Measurements from ENCODE around the gene TTF2.

DNA sequence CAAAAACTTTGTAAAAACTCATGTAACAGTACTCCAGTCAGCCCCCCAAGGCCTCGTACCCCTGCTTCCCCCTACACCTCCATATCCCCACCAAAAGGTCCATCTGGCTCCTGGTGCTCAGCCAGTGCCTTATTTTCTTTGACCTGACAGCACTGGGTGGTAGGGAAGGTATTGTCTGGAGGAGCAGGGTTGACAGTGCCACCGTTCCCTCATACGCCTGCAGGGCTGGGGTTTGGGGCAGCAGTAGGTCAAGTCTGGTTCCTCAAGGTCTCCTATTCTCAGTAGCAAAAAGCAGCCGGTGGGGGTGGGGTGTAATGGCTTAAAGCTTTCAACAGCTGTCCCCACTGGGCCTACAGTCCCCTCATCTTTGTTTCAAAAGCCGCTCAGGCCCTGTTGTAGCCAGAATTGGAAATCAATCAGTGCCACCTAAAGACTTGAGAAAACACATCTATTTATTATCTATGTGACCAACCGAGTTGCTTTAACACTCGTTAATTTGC, 25.3 kb upstream of the TTF2 start:
- TF ChIP-seq, protein P1, sequence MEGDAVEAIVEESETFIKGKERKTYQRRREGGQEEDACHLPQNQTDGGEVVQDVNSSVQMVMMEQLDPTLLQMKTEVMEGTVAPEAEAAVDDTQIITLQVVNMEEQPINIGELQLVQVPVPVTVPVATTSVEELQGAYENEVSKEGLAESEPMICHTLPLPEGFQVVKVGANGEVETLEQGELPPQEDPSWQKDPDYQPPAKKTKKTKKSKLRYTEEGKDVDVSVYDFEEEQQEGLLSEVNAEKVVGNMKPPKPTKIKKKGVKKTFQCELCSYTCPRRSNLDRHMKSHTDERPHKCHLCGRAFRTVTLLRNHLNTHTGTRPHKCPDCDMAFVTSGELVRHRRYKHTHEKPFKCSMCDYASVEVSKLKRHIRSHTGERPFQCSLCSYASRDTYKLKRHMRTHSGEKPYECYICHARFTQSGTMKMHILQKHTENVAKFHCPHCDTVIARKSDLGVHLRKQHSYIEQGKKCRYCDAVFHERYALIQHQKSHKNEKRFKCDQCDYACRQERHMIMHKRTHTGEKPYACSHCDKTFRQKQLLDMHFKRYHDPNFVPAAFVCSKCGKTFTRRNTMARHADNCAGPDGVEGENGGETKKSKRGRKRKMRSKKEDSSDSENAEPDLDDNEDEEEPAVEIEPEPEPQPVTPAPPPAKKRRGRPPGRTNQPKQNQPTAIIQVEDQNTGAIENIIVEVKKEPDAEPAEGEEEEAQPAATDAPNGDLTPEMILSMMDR (IDR thresholded peaks at IDR 0.05) = no peak
- TF ChIP-seq EZH2 (IDR thresholded peaks at IDR 0.05) (no peak), EZH2phosphoT487 (IDR thresholded peaks at IDR 0.05) (no peak)
